Ascending aorta (tissue), 2 donors: ENCODE results near the gene PNPLA2. TPM values are rescaled to one million over a fixed set of nuclear protein-coding genes. Genes with fewer than 3 reads are reported as not detected.

Experiments
- DNase-seq, 2 donors: peaks; one replicate each; pipeline ENCODE4 v3.0.0-alpha.2; 2019; ENCODE audit warnings: low spot score in 2 of 2
- H3K27ac ChIP-seq, 2 donors: fragments of 200-600 bp; sonication (generic); one replicate each; pipeline ENCODE4 v1.5.1; 2016 to 2017; ENCODE audit warnings: mild to moderate bottlenecking in 1 of 2
- H3K27me3 ChIP-seq: fragments of 200-600 bp; sonication (generic); one replicate; pipeline ENCODE4 v1.5.1; 2017
- H3K36me3 ChIP-seq, 2 donors: fragments of 200-600 bp; sonication (generic); one replicate each; pipeline ENCODE4 v1.5.1; 2016
- H3K4me1 ChIP-seq, 2 donors: fragments of 200-600 bp; sonication (generic); one replicate each; pipeline ENCODE4 v1.5.1; 2016 to 2017; ENCODE audit warnings: mild to moderate bottlenecking in 1 of 2
- H3K4me3 ChIP-seq, 2 donors: fragments of 200-600 bp; sonication (generic); one replicate each; pipeline ENCODE4 v1.5.1; 2016 to 2017; ENCODE audit warnings: mild to moderate bottlenecking in 1 of 2
- H3K9me3 ChIP-seq, 2 donors: fragments of 200-600 bp; sonication (generic); one replicate each; pipeline ENCODE4 v1.5.1; 2016
- intact Hi-C: fragments of 100-400 bp; cut with DNase I; formaldehyde crosslinking; loops from one replicate; pipeline ENCODE4 v1.15.1; 2023
- total RNA-seq: library from RNA; depleted of rRNA; stranded (reverse); fragments of >200 nt; gene quantifications from one replicate; pipeline ENCODE4 v1.1.0, GENCODE V29; 2016
- TF ChIP-seq, protein P1 (sequence below), 3 experiments: fragments of 200-600 bp in 2 of 3; fragments of 450-650 bp in 1 of 3; sonication (generic) in 2 of 3; IDR thresholded peaks; one replicate each; pipeline ENCODE4 v1.5.1; 2016 to 2019; ENCODE audit warnings: antibody characterized with exemption in 3 of 3, mild to moderate bottlenecking in 1 of 3, moderate library complexity in 1 of 3

Gene PNPLA2
- total RNA-seq, 1 donor from 2014 or later: 214 TPM

- Histone ChIP-seq H3K27ac (no peak overlapping the region), H3K9me3 (no peaks in the 10 kb centered on the region), H3K4me1 (peaks cover 13 to 18% of the 10 kb centered on the region in 2 donors), H3K27me3 (no peaks in the 10 kb centered on the region), H3K4me3 (no peak overlapping the region), H3K36me3 (peaks cover 13 to 23% of the 10 kb centered on the region in 2 donors)
- DNase-seq: no peak
- intact Hi-C loops: no loop called here
- TF ChIP-seq, protein P1, sequence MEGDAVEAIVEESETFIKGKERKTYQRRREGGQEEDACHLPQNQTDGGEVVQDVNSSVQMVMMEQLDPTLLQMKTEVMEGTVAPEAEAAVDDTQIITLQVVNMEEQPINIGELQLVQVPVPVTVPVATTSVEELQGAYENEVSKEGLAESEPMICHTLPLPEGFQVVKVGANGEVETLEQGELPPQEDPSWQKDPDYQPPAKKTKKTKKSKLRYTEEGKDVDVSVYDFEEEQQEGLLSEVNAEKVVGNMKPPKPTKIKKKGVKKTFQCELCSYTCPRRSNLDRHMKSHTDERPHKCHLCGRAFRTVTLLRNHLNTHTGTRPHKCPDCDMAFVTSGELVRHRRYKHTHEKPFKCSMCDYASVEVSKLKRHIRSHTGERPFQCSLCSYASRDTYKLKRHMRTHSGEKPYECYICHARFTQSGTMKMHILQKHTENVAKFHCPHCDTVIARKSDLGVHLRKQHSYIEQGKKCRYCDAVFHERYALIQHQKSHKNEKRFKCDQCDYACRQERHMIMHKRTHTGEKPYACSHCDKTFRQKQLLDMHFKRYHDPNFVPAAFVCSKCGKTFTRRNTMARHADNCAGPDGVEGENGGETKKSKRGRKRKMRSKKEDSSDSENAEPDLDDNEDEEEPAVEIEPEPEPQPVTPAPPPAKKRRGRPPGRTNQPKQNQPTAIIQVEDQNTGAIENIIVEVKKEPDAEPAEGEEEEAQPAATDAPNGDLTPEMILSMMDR (IDR thresholded peaks at IDR 0.05): no peak
Measured at GRCh38 chr11:803467-803742, 15.3 kb upstream of the PNPLA2 start.

- H3K4me1 ChIP-seq: peaks cover 18 to 22% of the 10 kb centered on the region in 2 donors
- no peaks in the 10 kb centered on the region for H3K27me3 ChIP-seq
- peak overlapping the region in 1 of 2 donors; percentile 95 for H3K27ac ChIP-seq
- peak overlapping the region; percentile 57 to 72 for H3K4me3 ChIP-seq
- peaks cover 13 to 23% of the 10 kb centered on the region in 2 donors for H3K36me3 ChIP-seq
- DNase-seq: no peak
- TF ChIP-seq, protein P1 (IDR thresholded peaks at IDR 0.05): no peak
- intact Hi-C loops: no loop called here
- H3K9me3 ChIP-seq: no peaks in the 10 kb centered on the region
Measured at GRCh38 chr11:803770-804598, 14.7 kb upstream of the PNPLA2 start.

GRCh38 chr11:804599-804964, 14.1 kb upstream of the PNPLA2 start:
- Histone ChIP-seq H3K4me1 (peaks cover 18 to 22% of the 10 kb centered on the region in 2 donors), H3K4me3 (peak overlapping the region; percentile 57 to 72), H3K27ac (peak overlapping the region; percentile 94 to 95), H3K36me3 (peaks cover 13 to 21% of the 10 kb centered on the region in 2 donors), H3K9me3 (no peaks in the 10 kb centered on the region), H3K27me3 (no peaks in the 10 kb centered on the region)
- TF ChIP-seq, protein P1 (IDR thresholded peaks at IDR 0.05): no peak
- DNase-seq: no peak
- intact Hi-C loops: no loop called here

- peaks cover 22 to 24% of the 10 kb centered on the region in 2 donors for H3K36me3 ChIP-seq
- peak overlapping the region; percentile 93 to 98 for H3K27ac ChIP-seq
- H3K9me3 ChIP-seq: no peaks in the 10 kb centered on the region
- peak in 1 of 2 donors; percentile 93 for DNase-seq
- intact Hi-C loops: loop anchor here (1.0 kb wide), 3 partner anchors 11 to 31 kb away; partner anchors contain the start of gene GATD1
- peaks cover 17 to 39% of the 10 kb centered on the region in 2 donors for H3K4me1 ChIP-seq
- TF ChIP-seq, protein P1 (IDR thresholded peaks at IDR 0.05): no peak
- H3K4me3 ChIP-seq: peak overlapping the region; percentile 73 to 97
- H3K27me3 ChIP-seq: no peaks in the 10 kb centered on the region
Measured at GRCh38 chr11:808427-809286, 10.1 kb upstream of the PNPLA2 start.

DNA sequence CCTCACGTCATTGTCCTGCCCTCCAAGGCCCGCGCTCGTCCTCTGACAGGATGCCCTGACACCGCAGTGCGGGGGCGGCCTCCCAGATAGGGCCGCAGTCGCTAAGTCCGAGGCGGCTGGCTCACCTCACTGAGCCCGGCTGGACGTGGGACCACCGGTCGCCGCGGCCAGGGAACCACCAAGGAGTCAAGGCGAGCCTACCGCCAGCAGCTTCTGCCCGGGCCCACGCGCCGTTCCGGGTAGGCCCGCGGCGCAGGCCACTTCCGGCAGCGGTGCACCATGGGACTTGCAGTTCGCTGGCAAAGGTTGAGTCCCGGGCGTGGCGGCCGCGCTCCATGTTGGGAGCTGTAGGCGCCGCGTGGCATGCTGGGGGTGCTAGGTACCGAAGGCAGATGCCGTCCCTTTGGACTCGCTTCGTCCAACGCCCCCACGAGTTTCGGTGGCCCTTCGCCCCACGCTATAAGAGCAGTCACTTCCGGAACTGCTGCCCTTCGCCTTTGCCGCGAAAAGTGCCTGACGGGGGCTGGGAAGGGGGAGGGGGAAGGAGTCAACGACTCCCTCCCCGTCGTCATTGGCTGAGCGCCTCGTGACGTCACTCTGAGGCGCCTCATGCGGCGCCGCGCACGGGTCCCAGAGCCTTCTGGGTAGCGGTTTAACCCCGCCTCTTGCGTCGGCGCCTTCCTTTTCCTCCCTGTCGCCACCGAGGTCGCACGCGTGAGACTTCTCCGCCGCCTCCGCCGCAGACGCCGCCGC, 9.3 kb upstream of the PNPLA2 start, which contains the start of gene RPLP2:
Gene RPLP2, plus strand, starts transcription at position 681 of the 753 bp plus-strand sequence. CDS start 268 bp downstream, outside the sequence.
- DNase-seq: peak; percentile 88 to 99
- intact Hi-C loops: loop anchor here (1.0 kb wide), 3 partner anchors 10 to 32 kb away; partner anchors contain the start of gene GATD1
- Histone ChIP-seq H3K27ac (peak within 1 kb of the TSS; percentile 93 to 98), H3K9me3 (no peaks in the 10 kb centered on the region), H3K27me3 (no peaks in the 10 kb centered on the region), H3K4me3 (peak within 1 kb of the TSS; percentile 73 to 97), H3K36me3 (peaks cover 25 to 28% of the 10 kb centered on the region in 2 donors), H3K4me1 (peaks cover 9 to 34% of the 10 kb centered on the region in 2 donors)
- TF ChIP-seq, protein P1 (IDR thresholded peaks at IDR 0.05): no peak
